SK-N-SH (cell line): ENCODE data around the gene ATP2B2.

Source experiments
- EP300 ChIP-seq, 2 experiments: IDR thresholded peaks; 2 replicates each; pipeline versions ENCODE4 v1.4.0 to v1.6.1; 2012; ENCODE audit warnings: borderline replicate concordance in 1 of 2, low read depth in 1 of 2, low read length in 1 of 2
- EZH2phosphoT487 ChIP-seq: fragments of 200-600 bp; sonication (generic); IDR thresholded peaks from 2 replicates; pipeline ENCODE4 v1.6.1; 2017; ENCODE audit warnings: low read depth, mixed run types, mild to moderate bottlenecking, antibody characterized with exemption, moderate library complexity, borderline replicate concordance
- GABPA ChIP-seq: IDR thresholded peaks from 2 replicates; pipeline ENCODE4 v1.4.0; 2012; ENCODE audit warnings: low read depth, mild to moderate bottlenecking
- JUND ChIP-seq: IDR thresholded peaks from 2 replicates; pipeline ENCODE4 v1.4.0; 2012
- MXI1 ChIP-seq: IDR thresholded peaks from 2 replicates; pipeline ENCODE4 v1.6.1; 2012; ENCODE audit warnings: mild to moderate bottlenecking, low read depth, low read length, improper control_type of control experiment
- NRF1 ChIP-seq: IDR thresholded peaks from 2 replicates; pipeline ENCODE4 v1.6.1; 2012; ENCODE audit warnings: low read depth, mild to moderate bottlenecking, low read length
- POLR2AphosphoS5 ChIP-seq: IDR thresholded peaks from 2 replicates; pipeline ENCODE4 v1.6.1; 2012; ENCODE audit warnings: low read depth, low read length
- SIN3A ChIP-seq: IDR thresholded peaks from 2 replicates; pipeline ENCODE4 v1.6.1; 2012; ENCODE audit warnings: low read depth, mild to moderate bottlenecking, low read length, moderate library complexity, borderline replicate concordance
- SMC3 ChIP-seq: IDR thresholded peaks from 2 replicates; pipeline ENCODE4 v1.6.1; 2012; ENCODE audit warnings: low read depth, low read length, improper control_type of control experiment
- TAF1 ChIP-seq: IDR thresholded peaks from 2 replicates; pipeline ENCODE4 v1.6.1; 2012; ENCODE audit warnings: low read depth, mild to moderate bottlenecking, low read length, moderate library complexity, borderline replicate concordance
- YY1 ChIP-seq: IDR thresholded peaks from 2 replicates; pipeline ENCODE4 v1.4.0; 2012; ENCODE audit warnings: low read depth, mild to moderate bottlenecking
- TF ChIP-seq, protein P1 (sequence below): fragments of 200-600 bp; sonication (generic); IDR thresholded peaks from 2 replicates; pipeline ENCODE4 v1.6.1; 2017; ENCODE audit warnings: antibody characterized with exemption, mild to moderate bottlenecking, moderate library complexity
- TF ChIP-seq, protein P2 (sequence below): IDR thresholded peaks from 2 replicates; pipeline ENCODE4 v1.4.0; 2012; ENCODE audit warnings: low read depth

- TF ChIP-seq, protein P1, sequence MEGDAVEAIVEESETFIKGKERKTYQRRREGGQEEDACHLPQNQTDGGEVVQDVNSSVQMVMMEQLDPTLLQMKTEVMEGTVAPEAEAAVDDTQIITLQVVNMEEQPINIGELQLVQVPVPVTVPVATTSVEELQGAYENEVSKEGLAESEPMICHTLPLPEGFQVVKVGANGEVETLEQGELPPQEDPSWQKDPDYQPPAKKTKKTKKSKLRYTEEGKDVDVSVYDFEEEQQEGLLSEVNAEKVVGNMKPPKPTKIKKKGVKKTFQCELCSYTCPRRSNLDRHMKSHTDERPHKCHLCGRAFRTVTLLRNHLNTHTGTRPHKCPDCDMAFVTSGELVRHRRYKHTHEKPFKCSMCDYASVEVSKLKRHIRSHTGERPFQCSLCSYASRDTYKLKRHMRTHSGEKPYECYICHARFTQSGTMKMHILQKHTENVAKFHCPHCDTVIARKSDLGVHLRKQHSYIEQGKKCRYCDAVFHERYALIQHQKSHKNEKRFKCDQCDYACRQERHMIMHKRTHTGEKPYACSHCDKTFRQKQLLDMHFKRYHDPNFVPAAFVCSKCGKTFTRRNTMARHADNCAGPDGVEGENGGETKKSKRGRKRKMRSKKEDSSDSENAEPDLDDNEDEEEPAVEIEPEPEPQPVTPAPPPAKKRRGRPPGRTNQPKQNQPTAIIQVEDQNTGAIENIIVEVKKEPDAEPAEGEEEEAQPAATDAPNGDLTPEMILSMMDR: no peak
- TF ChIP-seq, protein P2, sequence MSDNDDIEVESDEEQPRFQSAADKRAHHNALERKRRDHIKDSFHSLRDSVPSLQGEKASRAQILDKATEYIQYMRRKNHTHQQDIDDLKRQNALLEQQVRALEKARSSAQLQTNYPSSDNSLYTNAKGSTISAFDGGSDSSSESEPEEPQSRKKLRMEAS: no peak
- TF ChIP-seq EP300 (IDR thresholded peaks at IDR 0.05; ENCODE audit: borderline replicate concordance in 1 of 2, low read depth in 1 of 2, low read length in 1 of 2) (no peak), GABPA (no peak), TAF1 (no peak), JUND (no peak), SMC3 (no peak), POLR2AphosphoS5 (no peak), EZH2phosphoT487 (no peak), YY1 (no peak), SIN3A (no peak), NRF1 (no peak), MXI1 (no peak)
Observed at GRCh38 chr3:10357592-10358308, 147.6 kb downstream of the ATP2B2 start.
